ENCODE results near the gene CIAO3. TPM values are rescaled to one million over a fixed set of nuclear protein-coding genes. Genes with fewer than 3 reads are reported as not detected.
"Not testable (repeated sequence)": the region's sequence is repeated elsewhere in the genome, so short reads cannot be mapped to it uniquely, and the experiment has no call there.

The CIAO3 gene
- total RNA-seq, 4 donors from 2014 or later = 39.8 to 53.2 (median 45.6) TPM

- DNase-seq (ENCODE audit: low spot score in 2 of 2) = no peak
Measured at GRCh38 chr16:692356-693108, 48.3 kb downstream of the CIAO3 start.

GRCh38 chr16:691242-691641 lies 49.6 kb downstream of the CIAO3 start:
- Histone ChIP-seq H3K27me3 (peaks cover 0 to 41% of the 10 kb centered on the region in 2 donors), H3K36me3 (peaks cover 0 to 20% (median 0%) of the 10 kb centered on the region in 3 donors), H3K4me1 (peaks cover 0 to 56% (median 27%) of the 10 kb centered on the region in 4 donors)
- 89 to 92% methylated on average over 16 of the region's 16 CpGs for WGBS, 2 donors
- H3K4me3 ChIP-seq; H3K9me3 ChIP-seq; DNase-seq (ENCODE audit: low spot score in 2 of 2); H3K27ac ChIP-seq: not testable (repeated sequence)

More at GRCh38 chr16:692356-693108, 48.3 kb downstream of the CIAO3 start:
- H3K9me3 ChIP-seq = no peaks in the 10 kb centered on the region
- H3K27me3 ChIP-seq = peaks cover 0 to 54% of the 10 kb centered on the region in 2 donors
- peaks cover 0 to 14% (median 0%) of the 10 kb centered on the region in 3 donors for H3K36me3 ChIP-seq
- H3K4me3 ChIP-seq = no peak overlapping the region
- no peak for TF ChIP-seq CTCF (IDR thresholded peaks at IDR 0.05)
- H3K27ac ChIP-seq = no peak overlapping the region
- 63 to 71% methylated on average over 10 of the region's 10 CpGs for WGBS, 2 donors
- peaks cover 0 to 52% (median 27%) of the 10 kb centered on the region in 4 donors for H3K4me1 ChIP-seq

- no peak for TF ChIP-seq CTCF (IDR thresholded peaks at IDR 0.05)
- no peak for TF ChIP-seq POLR2A (IDR thresholded peaks at IDR 0.05)
- TF ChIP-seq EP300 (IDR thresholded peaks at IDR 0.05) = no peak
- no peaks in the 10 kb centered on the region for H3K9me3 ChIP-seq
- DNase-seq (ENCODE audit: low spot score in 2 of 2) = no peak
- peaks cover 0 to 57% (median 24%) of the 10 kb centered on the region in 4 donors for H3K4me1 ChIP-seq
- peaks cover 0 to 23% of the 10 kb centered on the region in 2 donors for H3K27me3 ChIP-seq
- H3K36me3 ChIP-seq = peaks cover 0 to 32% (median 0%) of the 10 kb centered on the region in 3 donors
- H3K4me3 ChIP-seq = peak overlapping the region; percentile 63 to 99 (median 82)
- peak overlapping the region in 3 of 4 donors; percentile 88 to 94 (median 90) for H3K27ac ChIP-seq
- 81 to 90% methylated on average over 24 of the region's 26 CpGs for WGBS, 2 donors
Measured at GRCh38 chr16:689175-689897, 51.5 kb downstream of the CIAO3 start.

- DNase-seq (ENCODE audit: low spot score in 2 of 2) = no peak
- peaks cover 0 to 6% of the 10 kb centered on the region in 2 donors for H3K27me3 ChIP-seq
- peaks cover 0 to 63% (median 33%) of the 10 kb centered on the region in 4 donors for H3K4me1 ChIP-seq
- H3K4me3 ChIP-seq = no peak overlapping the region
- WGBS, 2 donors = 87 to 92% methylated on average over 9 to 19 of the region's 19 CpGs
- TF ChIP-seq POLR2A (IDR thresholded peaks at IDR 0.05) (no peak), EP300 (IDR thresholded peaks at IDR 0.05) (no peak), CTCF (IDR thresholded peaks at IDR 0.05) (no peak)
- H3K36me3 ChIP-seq = peaks cover 0 to 39% (median 6%) of the 10 kb centered on the region in 3 donors
- H3K9me3 ChIP-seq = no peaks in the 10 kb centered on the region
- no peak overlapping the region for H3K27ac ChIP-seq
Measured at GRCh38 chr16:687499-687898, 53.3 kb downstream of the CIAO3 start.

GRCh38 chr16:686459-687260 lies 54.1 kb downstream of the CIAO3 start:
- no peak for DNase-seq (ENCODE audit: low spot score in 2 of 2)
- Histone ChIP-seq H3K4me1 (peaks cover 0 to 72% (median 39%) of the 10 kb centered on the region in 4 donors), H3K27ac (no peak overlapping the region), H3K27me3 (no peaks in the 10 kb centered on the region), H3K4me3 (no peak overlapping the region), H3K36me3 (peaks cover 0 to 48% (median 14%) of the 10 kb centered on the region in 3 donors), H3K9me3 (no peaks in the 10 kb centered on the region)
- no peak for TF ChIP-seq POLR2A (IDR thresholded peaks at IDR 0.05)
- TF ChIP-seq EP300 (IDR thresholded peaks at IDR 0.05) = no peak
- TF ChIP-seq CTCF (IDR thresholded peaks at IDR 0.05) = no peak
- WGBS, 2 donors = 90 to 95% methylated on average over 45 of the region's 51 CpGs
